Common myeloid progenitor, CD34-positive (primary cell): ENCODE results near the gene RND2.
A peak's percentile ranks its signal among the peaks of the same experiment; 100 is the strongest.

ENCODE experiments used
- CTCF ChIA-PET: fragments of 350-600 bp; sonication (Branson Sonifier 250); formaldehyde crosslinking; loops from one replicate; lab custom pipeline; 2021; ENCODE audit warnings: antibody characterized with exemption; lab: Charles Lee
- POLR2A ChIA-PET: fragments of 350-600 bp; sonication (Branson Sonifier 250); formaldehyde crosslinking; loops from one replicate; lab custom pipeline; 2021; ENCODE audit warnings: antibody characterized with exemption; lab: Charles Lee
- DNase-seq, 3 donors: peaks; one replicate each; pipeline versions ENCODE4 v3.0.0 to v3.0.0-alpha.2; 2013
- H3K27ac ChIP-seq, 2 experiments: 1 replicate in 1 of 2; 2 replicates in 1 of 2; pipeline ENCODE4 v1.7.0; 2013; ENCODE audit warnings: inconsistent platforms in 2 of 2, low read length in 2 of 2, mild to moderate bottlenecking in 2 of 2, low read depth in 1 of 2, moderate library complexity in 1 of 2; ENCODE audit not compliant: severe bottlenecking in 2 of 2, insufficient read depth in 1 of 2, poor library complexity in 1 of 2
- H3K27me3 ChIP-seq, 5 experiments: replicated peaks in 2 of 5; 1 replicate in 3 of 5; 2 replicates in 2 of 5; pipeline versions ENCODE4 v1.6.1 to v1.7.0; 2013; ENCODE audit warnings: low read length in 4 of 5, mild to moderate bottlenecking in 2 of 5, moderate library complexity in 2 of 5, inconsistent platforms in 1 of 5; ENCODE audit not compliant: insufficient read depth in 5 of 5, control insufficient read depth in 4 of 5
- H3K36me3 ChIP-seq, 4 experiments: 1 replicate in 2 of 4; 2 replicates in 2 of 4; pipeline versions ENCODE4 v1.6.1 to v1.7.0; 2013; ENCODE audit warnings: low read length in 3 of 4, control low read depth in 1 of 4, mild to moderate bottlenecking in 1 of 4; ENCODE audit not compliant: control insufficient read depth in 4 of 4, insufficient read depth in 4 of 4
- H3K4me1 ChIP-seq, 4 experiments: 1 replicate in 3 of 4; 2 replicates in 1 of 4; pipeline versions ENCODE4 v1.6.1 to v1.7.1; 2013; ENCODE audit warnings: low read length in 3 of 4, mild to moderate bottlenecking in 3 of 4, control low read depth in 1 of 4, inconsistent platforms in 1 of 4, moderate library complexity in 1 of 4; ENCODE audit not compliant: control insufficient read depth in 4 of 4, insufficient read depth in 4 of 4; ENCODE audit errors: control extremely low read depth in 1 of 4
- H3K4me3 ChIP-seq, 7 experiments: 1 replicate in 4 of 7; 2 replicates in 3 of 7; pipeline versions ENCODE4 v1.5.1 to v1.7.0; 2013; ENCODE audit warnings: mild to moderate bottlenecking in 7 of 7, low read length in 6 of 7, moderate library complexity in 6 of 7, inconsistent platforms in 2 of 7, low read depth in 2 of 7, control low read depth in 1 of 7; ENCODE audit not compliant: insufficient read depth in 4 of 7, control insufficient read depth in 1 of 7; ENCODE audit errors: extremely low read depth in 1 of 7
- H3K9me3 ChIP-seq, 5 experiments: 1 replicate in 4 of 5; 2 replicates in 1 of 5; pipeline versions ENCODE4 v1.6.1 to v1.7.1; 2013; ENCODE audit warnings: low read length in 4 of 5, mild to moderate bottlenecking in 2 of 5, inconsistent platforms in 1 of 5, low read depth in 1 of 5, moderate library complexity in 1 of 5; ENCODE audit not compliant: control insufficient read depth in 4 of 5, insufficient read depth in 2 of 5; ENCODE audit errors: control extremely low read depth in 1 of 5
- WGBS: methylation state at CpG from one replicate; pipeline ENCODE4 v1.1.5; 2013; ENCODE audit not compliant: insufficient coverage; 5-methylcytosine and 5-hydroxymethylcytosine counted together

Gene RND2

DNA sequence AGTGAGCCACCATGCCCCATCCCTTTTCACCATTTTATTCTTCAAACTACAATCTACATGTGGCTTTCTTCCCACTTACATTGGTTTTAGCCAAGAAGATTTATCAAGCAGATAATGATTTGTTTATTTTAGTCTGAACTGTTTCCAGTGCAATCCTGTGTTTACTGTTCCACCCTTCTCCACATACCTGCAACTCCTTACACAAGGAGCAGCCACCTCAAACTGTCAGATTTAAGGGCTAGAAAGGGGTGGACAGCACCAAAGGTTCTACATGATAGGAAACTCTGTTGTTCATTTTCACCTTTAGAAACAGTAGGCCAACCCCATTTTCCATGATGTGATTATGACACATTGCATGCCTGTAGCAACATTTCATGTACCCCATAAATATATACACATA, 42.8 kb upstream of the RND2 start:
- peak overlapping the region in 1 of 7 experiments; percentile 83 for H3K4me3 ChIP-seq
- DNase-seq = no peak
- CTCF ChIA-PET = interaction anchor here (1.4 kb wide), 1 partner anchor 140 kb away, joined by 3 read pairs; no protein-coding TSS in a partner anchor
- no peaks in the 10 kb centered on the region for H3K9me3 ChIP-seq
- peaks cover 19 to 46% (median 38%) of the 10 kb centered on the region in 4 experiments for H3K4me1 ChIP-seq
- POLR2A ChIA-PET = interaction anchor here (0.6 kb wide), 1 partner anchor 1020 kb away, joined by 3 read pairs; no protein-coding TSS in a partner anchor
- no peak overlapping the region for H3K27ac ChIP-seq
- H3K36me3 ChIP-seq = peaks cover 3 to 4% (median 4%) of the 10 kb centered on the region in 4 experiments
- no peaks in the 10 kb centered on the region for H3K27me3 ChIP-seq

DNA sequence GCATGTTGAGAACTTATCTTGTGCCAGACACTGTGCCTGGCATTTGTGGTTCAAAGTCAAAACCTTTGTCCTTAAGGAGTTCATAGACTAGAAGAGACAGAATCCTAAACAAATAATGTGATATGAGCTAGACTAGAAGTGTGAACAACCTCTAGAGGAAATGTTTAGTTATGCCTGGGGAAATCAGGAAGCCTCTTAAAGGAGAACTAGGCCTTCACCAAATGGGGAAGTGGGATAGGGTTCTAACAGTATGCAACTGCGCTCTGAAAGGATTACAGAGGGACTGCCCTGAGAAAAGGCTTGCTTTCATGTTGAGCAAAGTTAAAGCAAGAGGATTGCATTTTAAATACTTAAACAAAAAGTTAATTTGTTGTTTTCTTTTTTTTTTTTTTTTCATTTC, 39.8 kb upstream of the RND2 start:
- Histone ChIP-seq H3K4me1 (peaks cover 19 to 37% (median 28%) of the 10 kb centered on the region in 4 experiments), H3K27ac (peak overlapping the region in 1 of 2 experiments; percentile 15), H3K27me3 (no peaks in the 10 kb centered on the region), H3K36me3 (peaks cover 14 to 33% (median 24%) of the 10 kb centered on the region in 4 experiments), H3K4me3 (peak overlapping the region in 3 of 7 experiments; percentile 37 to 47 (median 39)), H3K9me3 (no peaks in the 10 kb centered on the region)
- ChIA-PET CTCF (interaction anchor here (0.6 to 1.4 kb wide), 4 partner anchors 8 to 104 kb away, joined by 3 to 5 read pairs (median 4); partner anchors contain the start of gene RPL27), POLR2A (no interaction called here)
- DNase-seq = peak; percentile 53 to 78 (median 73)
- WGBS = no CpG with 5 or more reads among the region's 1 CpG

DNA sequence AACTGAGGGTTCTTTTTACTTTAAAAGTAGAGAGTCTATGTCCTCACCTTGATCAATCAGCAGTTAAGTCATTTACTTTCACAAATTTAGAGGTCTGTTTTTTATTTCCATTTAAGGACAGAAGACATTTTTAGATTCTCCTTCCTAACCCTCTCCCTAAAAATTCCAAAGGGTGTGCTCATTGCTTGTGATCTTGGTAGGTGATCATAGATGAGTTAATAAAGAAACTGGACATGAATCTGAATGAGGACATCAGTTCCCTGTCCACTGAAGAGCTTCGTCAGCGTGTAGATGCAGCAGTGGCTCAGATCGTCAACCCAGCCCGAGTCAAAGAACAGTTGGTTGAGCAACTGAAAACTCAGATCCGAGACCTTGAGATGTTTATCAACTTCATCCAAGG, 35.9 kb upstream of the RND2 start:
- Histone ChIP-seq H3K4me3 (no peak overlapping the region), H3K9me3 (no peaks in the 10 kb centered on the region), H3K4me1 (peaks cover 10 to 18% (median 14%) of the 10 kb centered on the region in 4 experiments), H3K36me3 (peaks cover 26 to 61% (median 51%) of the 10 kb centered on the region in 4 experiments), H3K27me3 (no peaks in the 10 kb centered on the region), H3K27ac (no peak overlapping the region)
- no CpG with 5 or more reads among the region's 5 CpGs for WGBS
- ChIA-PET POLR2A (no interaction called here), CTCF (no interaction called here)
- no peak for DNase-seq

DNA sequence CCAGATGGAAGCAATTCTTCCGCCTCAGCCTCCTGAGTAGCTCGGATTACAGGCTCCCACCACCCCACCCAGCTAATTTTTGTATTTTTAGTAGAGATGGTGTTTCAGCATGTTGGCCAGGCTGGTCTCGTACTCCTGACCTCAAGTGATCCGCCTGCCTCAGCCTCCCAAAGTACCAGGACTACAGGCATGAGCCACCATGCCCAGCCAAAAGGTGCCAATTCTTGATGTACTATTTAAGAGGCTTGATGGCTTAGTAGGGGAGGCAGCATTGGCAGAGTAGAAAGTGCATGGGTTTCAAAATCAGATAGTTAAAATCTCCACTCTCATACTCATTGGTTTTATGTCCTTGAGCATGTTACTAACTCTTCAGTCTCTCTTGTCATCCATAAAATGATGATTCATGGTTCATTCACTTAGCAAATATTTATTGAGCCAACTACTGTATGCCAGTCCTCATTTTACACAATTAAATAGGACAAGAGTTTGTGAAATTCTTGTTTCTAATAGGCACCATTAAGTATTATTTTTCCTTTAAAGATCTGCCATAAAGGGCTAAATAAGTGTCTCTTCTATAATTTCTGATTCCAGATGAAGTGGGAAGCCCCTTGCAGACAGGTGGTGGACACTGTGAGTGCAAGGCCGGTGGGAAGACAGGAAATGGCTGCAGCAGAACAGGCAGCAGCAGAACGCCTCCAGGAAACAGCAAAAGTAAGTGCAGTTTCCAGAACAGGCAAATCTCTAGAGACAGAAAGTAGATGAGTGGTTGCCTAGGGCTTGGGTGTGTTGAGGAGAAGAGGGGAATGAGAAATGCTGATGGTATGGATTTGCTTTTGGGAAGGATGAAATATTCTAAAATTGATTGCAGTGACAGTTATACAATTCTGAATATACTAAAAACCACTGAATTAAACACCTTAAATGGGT, 35.0 kb upstream of the RND2 start:
- no peaks in the 10 kb centered on the region for H3K27me3 ChIP-seq
- H3K36me3 ChIP-seq = peaks cover 26 to 66% (median 53%) of the 10 kb centered on the region in 4 experiments
- ChIA-PET POLR2A (no interaction called here), CTCF (interaction anchor here (1.5 kb wide), 1 partner anchor 26 kb away, joined by 4 read pairs; the partner anchor contains the start of gene AARSD1)
- WGBS = 100% methylated on average over 4 of the region's 6 CpGs
- H3K27ac ChIP-seq = no peak overlapping the region
- no peak overlapping the region for H3K4me3 ChIP-seq
- no peaks in the 10 kb centered on the region for H3K9me3 ChIP-seq
- DNase-seq = no peak
- peaks cover 4 to 12% (median 9%) of the 10 kb centered on the region in 4 experiments for H3K4me1 ChIP-seq

DNA sequence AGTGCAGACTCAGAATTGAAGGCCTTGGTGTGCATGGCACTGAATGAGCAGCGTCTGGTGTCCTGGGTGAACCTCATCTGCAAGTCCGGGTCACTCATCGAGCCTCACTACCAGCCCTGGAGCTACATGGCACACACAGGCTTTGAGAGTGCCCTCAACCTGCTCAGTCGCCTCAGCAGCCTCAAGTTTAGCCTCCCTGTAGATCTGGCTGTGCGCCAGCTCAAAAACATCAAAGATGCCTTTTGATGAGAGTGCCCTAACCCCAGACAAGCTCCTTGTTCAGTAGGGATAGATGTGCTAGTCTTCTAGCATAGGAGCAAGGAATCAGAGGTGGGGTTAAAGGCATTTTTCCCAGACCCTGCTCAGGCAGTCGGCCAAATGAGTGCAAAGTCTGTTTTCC, 33.6 kb upstream of the RND2 start:
- H3K36me3 ChIP-seq = peaks cover 26 to 66% (median 52%) of the 10 kb centered on the region in 4 experiments
- 96% methylated on average over 6 of the region's 6 CpGs for WGBS
- DNase-seq = no peak
- no peaks in the 10 kb centered on the region for H3K27me3 ChIP-seq
- POLR2A ChIA-PET = no interaction called here
- H3K27ac ChIP-seq = no peak overlapping the region
- no peak overlapping the region for H3K4me3 ChIP-seq
- H3K4me1 ChIP-seq = no peaks in the 10 kb centered on the region
- CTCF ChIA-PET = interaction anchor here (1.5 to 1.8 kb wide), 3 partner anchors 15 to 63 kb away, joined by 4 read pairs; partner anchors contain the start of genes AARSD1 and IFI35
- H3K9me3 ChIP-seq = no peaks in the 10 kb centered on the region

DNA sequence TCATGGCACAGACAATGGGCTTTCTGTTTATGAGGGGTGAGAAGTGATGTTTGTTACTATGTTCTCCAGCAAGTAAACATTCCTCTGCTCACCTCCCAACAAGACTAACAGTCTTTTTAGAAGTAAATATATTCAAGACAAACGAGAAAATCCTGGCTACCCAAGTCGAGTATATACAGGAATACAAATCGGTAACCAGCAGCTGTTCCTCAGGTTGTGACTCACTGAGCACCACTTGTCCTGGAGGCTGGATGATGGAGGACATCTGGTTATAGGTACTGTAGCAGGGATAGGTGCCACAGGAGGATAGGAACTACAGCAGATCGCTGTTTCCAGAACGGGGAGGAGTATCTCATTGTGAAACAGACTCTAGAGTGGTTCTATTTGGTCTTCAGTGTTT, 32.2 kb upstream of the RND2 start:
- H3K9me3 ChIP-seq = no peaks in the 10 kb centered on the region
- no peaks in the 10 kb centered on the region for H3K27me3 ChIP-seq
- no peak overlapping the region for H3K4me3 ChIP-seq
- DNase-seq = no peak
- POLR2A ChIA-PET = interaction anchor here (0.7 kb wide), 1 partner anchor 38 kb away, joined by 3 read pairs; no protein-coding TSS in a partner anchor
- peaks cover 24 to 56% (median 45%) of the 10 kb centered on the region in 4 experiments for H3K36me3 ChIP-seq
- 100% methylated on average over 4 of the region's 5 CpGs for WGBS
- CTCF ChIA-PET = interaction anchor here (1.0 to 1.8 kb wide), 2 partner anchors 8 to 64 kb away, joined by 3 to 4 read pairs; no protein-coding TSS in a partner anchor
- H3K27ac ChIP-seq = no peak overlapping the region
- peaks cover 0 to 11% (median 6%) of the 10 kb centered on the region in 4 experiments for H3K4me1 ChIP-seq
